ENCODE data around the gene SLC34A3. TPM values are rescaled to one million over a fixed set of nuclear protein-coding genes. Genes with fewer than 3 reads are reported as not detected.

SLC34A3 gene
- total RNA-seq, 1 donor from 2014 or later, result not detected

DNA sequence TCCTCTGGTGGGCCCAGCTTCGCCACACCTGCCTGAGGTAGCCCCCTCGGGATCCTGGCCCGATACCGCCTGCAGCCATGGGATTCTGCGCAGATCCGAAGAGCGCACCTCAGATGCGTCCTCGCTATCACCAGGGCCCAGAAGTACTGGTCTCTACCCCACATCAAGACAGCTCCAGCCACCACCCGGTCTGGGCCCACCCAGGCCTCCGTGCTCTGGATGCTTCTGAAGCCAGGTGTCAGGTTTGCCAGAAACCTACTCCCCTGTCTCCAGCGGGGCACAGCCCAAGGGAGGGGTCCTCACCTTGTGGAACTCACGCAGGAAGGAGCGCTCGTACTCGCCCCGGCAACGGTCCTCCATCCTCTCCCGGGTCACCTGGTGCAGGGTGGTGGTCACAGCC, 44.8 kb upstream of the SLC34A3 start:
- no peak for DNase-seq (ENCODE audit: low read depth)
- H3K36me3 ChIP-seq (ENCODE audit: control insufficient read depth, insufficient read depth, low read length), result peaks cover 42% of the 10 kb centered on the region
- TF ChIP-seq, protein P1, sequence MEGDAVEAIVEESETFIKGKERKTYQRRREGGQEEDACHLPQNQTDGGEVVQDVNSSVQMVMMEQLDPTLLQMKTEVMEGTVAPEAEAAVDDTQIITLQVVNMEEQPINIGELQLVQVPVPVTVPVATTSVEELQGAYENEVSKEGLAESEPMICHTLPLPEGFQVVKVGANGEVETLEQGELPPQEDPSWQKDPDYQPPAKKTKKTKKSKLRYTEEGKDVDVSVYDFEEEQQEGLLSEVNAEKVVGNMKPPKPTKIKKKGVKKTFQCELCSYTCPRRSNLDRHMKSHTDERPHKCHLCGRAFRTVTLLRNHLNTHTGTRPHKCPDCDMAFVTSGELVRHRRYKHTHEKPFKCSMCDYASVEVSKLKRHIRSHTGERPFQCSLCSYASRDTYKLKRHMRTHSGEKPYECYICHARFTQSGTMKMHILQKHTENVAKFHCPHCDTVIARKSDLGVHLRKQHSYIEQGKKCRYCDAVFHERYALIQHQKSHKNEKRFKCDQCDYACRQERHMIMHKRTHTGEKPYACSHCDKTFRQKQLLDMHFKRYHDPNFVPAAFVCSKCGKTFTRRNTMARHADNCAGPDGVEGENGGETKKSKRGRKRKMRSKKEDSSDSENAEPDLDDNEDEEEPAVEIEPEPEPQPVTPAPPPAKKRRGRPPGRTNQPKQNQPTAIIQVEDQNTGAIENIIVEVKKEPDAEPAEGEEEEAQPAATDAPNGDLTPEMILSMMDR (IDR thresholded peaks at IDR 0.05; ENCODE audit: insufficient read depth, low read length, severe bottlenecking), result no peak
- no peak overlapping the region for H3K4me3 ChIP-seq (ENCODE audit: low read depth, low read length)
- H3K27me3 ChIP-seq (ENCODE audit: control insufficient read depth, insufficient read depth, low read length), result no peaks in the 10 kb centered on the region
- FAIRE-seq, result no peak

DNA sequence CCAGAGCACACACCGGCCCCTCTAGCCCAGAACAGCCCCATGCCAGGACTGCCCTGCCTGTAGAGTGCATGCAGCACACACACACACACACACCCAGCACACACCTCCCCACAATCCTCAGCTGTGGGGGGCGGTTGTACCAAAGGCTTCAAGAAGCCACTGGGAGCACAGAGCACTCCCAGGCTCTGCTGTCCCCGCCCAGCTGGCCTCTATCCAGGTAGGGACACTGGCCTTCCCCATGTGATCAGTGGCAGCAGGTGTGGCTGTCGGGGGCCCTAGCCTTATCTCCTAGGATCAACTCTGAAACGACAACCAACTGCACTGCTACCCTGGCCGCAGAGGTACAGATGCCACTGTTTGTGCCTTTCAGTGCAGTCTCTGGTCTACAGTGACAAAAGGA, 44.3 kb upstream of the SLC34A3 start:
- Histone ChIP-seq H3K4me3 (ENCODE audit: low read depth, low read length) (no peak overlapping the region), H3K36me3 (ENCODE audit: control insufficient read depth, insufficient read depth, low read length) (peaks cover 39% of the 10 kb centered on the region), H3K27me3 (ENCODE audit: control insufficient read depth, insufficient read depth, low read length) (no peaks in the 10 kb centered on the region)
- FAIRE-seq (no peak), DNase-seq (ENCODE audit: low read depth) (no peak)
- TF ChIP-seq, protein P1 (IDR thresholded peaks at IDR 0.05; ENCODE audit: insufficient read depth, low read length, severe bottlenecking), result no peak

DNA sequence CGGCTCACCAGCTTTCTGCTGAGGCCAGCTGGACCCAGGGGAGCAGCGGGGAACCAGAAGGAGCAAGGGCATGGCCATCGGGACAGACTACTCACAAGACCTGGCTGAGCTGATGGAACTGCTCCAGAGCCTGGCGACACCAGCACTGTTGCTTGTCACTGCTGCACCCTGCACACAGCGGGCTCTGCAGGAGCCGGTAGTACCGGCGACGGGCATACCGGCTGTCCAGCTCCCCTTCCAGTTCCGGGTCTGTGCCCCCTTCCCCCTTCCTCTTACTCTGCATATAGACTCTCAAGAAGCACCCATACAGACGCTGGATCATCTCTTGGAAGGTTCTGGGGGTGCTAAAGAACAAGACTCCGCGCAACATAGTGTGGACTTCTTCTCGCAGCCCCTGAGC, 43.3 kb upstream of the SLC34A3 start:
- DNase-seq (ENCODE audit: low read depth) (no peak), FAIRE-seq (peak; percentile 86)
- no peaks in the 10 kb centered on the region for H3K27me3 ChIP-seq (ENCODE audit: control insufficient read depth, insufficient read depth, low read length)
- TF ChIP-seq, protein P1 (IDR thresholded peaks at IDR 0.05; ENCODE audit: insufficient read depth, low read length, severe bottlenecking), result no peak
- H3K4me3 ChIP-seq (ENCODE audit: low read depth, low read length), result peak overlapping the region; percentile 55
- H3K36me3 ChIP-seq (ENCODE audit: control insufficient read depth, insufficient read depth, low read length), result peaks cover 39% of the 10 kb centered on the region

DNA sequence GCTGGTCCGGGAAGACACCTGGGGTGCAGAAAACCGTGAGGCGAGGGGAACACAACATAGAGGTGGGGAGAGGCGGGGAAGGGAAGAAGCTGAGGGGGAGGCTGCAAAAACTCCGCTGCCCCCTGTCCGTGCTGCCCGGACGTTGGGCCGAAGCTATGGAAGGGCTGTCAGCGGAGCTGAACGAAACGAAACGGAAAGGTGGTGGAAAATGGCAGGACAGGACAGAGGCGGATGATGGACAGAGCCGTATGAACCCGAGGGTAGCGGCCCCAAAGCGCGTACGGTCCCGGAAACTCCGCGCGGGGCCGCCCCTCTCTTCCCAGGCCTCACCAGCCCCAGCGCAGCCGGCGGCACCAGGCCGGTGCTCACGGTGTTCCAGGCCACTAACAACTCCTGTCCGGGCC, 42.6 kb upstream of the SLC34A3 start:
- FAIRE-seq, result no peak
- peaks cover 34% of the 10 kb centered on the region for H3K36me3 ChIP-seq (ENCODE audit: control insufficient read depth, insufficient read depth, low read length)

DNA sequence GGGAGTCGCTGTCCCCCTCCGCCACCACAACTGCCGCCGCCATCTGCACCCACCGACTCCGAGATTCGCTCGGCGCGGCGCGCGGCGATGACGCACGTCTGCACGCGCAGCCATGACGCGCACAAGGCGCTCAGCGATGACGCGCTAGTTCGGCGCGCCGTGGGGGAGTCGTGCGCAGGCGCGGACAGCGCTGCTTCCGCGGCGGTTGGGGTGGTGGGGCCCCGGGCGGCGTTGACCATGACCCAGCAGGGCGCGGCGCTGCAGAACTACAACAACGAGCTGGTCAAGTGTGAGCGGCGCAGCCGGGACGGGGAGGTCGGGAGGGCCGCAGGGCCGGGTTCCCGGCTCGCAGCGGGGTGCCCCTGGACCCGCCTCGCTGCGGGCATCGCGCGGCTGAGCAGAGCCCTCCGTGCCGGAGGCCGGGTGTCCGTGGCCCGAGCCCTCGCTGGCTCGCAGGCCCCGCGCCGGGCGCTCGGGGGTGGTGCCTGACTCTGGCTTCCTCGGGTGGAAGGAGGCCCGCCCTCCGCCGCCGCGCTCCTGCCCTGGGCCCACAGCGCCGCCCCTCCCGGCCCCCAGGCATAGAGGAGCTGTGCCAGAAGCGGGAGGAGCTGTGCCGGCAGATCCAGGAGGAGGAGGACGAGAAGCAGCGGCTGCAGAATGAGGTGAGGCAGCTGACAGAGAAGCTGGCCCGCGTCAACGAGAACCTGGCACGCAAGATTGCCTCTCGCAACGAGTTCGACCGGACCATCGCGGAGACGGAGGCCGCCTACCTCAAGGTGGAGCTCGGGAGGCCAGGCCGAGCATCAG, 42.0 kb upstream of the SLC34A3 start, which contains the start of the genes ANAPC2 and SSNA1:
Gene ANAPC2, minus strand, starts transcription at position 71 of the 807 bp plus-strand sequence. Its CDS starts 28 bp downstream, at position 43.
Gene SSNA1, plus strand, starts transcription at position 187 of the 807 bp plus-strand sequence. Its CDS starts 51 bp downstream, at position 238.
- TF ChIP-seq, protein P1 (IDR thresholded peaks at IDR 0.05; ENCODE audit: insufficient read depth, low read length, severe bottlenecking), result peak; percentile 72
- FAIRE-seq (no peak), DNase-seq (ENCODE audit: low read depth) (peak; percentile 80)
- Histone ChIP-seq H3K4me3 (ENCODE audit: low read depth, low read length) (peak within 1 kb of the TSS; percentile 55), H3K36me3 (ENCODE audit: control insufficient read depth, insufficient read depth, low read length) (peaks cover 30% of the 10 kb centered on the region), H3K27me3 (ENCODE audit: control insufficient read depth, insufficient read depth, low read length) (no peaks in the 10 kb centered on the region)

More for the DNA sequence above, 42.6 kb upstream of the SLC34A3 start:
- Histone ChIP-seq H3K27me3 (ENCODE audit: control insufficient read depth, insufficient read depth, low read length) (no peaks in the 10 kb centered on the region), H3K4me3 (ENCODE audit: low read depth, low read length) (peak overlapping the region; percentile 55)
- TF ChIP-seq, protein P1 (IDR thresholded peaks at IDR 0.05; ENCODE audit: insufficient read depth, low read length, severe bottlenecking), result no peak
- no peak for DNase-seq (ENCODE audit: low read depth)
